K562 (cell line): Measurements from ENCODE around the gene CYP2D6. TPM values are rescaled to one million over a fixed set of nuclear protein-coding genes. Genes with fewer than 3 reads are reported as not detected.

Experiments
- ATAC-seq: fragments of 200-7000 bp; cut with Tn5 transposase; 3 replicates; pipeline ENCODE4 v1.9.1; 2020; ENCODE audit warnings: moderate library complexity
- BruUV-seq: library from RNA; stranded (reverse); fragments of 400-500 nt; replicated peaks from 2 replicates; lab custom pipeline; 2021; lab: Mats Ljungman, UMichigan
- CTCF ChIA-PET: fragments of 300-600 bp; formaldehyde crosslinking; extraction: SDS; loops from one replicate; lab custom pipeline; 2021; ENCODE audit warnings: low intra/inter-chr PET ratio; lab: Yijun Ruan, JAX
- POLR2A ChIA-PET: fragments of 300-600, 350-650 bp; sonication (Branson Sonifier 250); formaldehyde crosslinking; extraction: SDS; loops from one replicate; lab custom pipeline; 2021; ENCODE audit warnings: antibody characterized with exemption, inconsistent platforms; lab: Yijun Ruan, JAX
- DNase-seq, 4 experiments: peaks; one replicate each; pipeline versions ENCODE4 v3.0.0 to v3.0.0-alpha.2; 2011 to 2018; ENCODE audit warnings: low spot score in 3 of 4, mixed read lengths in 3 of 4; ENCODE audit errors: extremely low read depth in 1 of 4
- FAIRE-seq: peaks from 2 replicates; lab custom pipeline; 2011; peaks lifted over from hg19 to GRCh38; lab: Jason Lieb, UNC
- H2AFZ ChIP-seq: 2 replicates; pipeline ENCODE4 v1.6.0; 2011; ENCODE audit warnings: low read depth, low read length, control low read depth, inconsistent platforms
- H3K27ac ChIP-seq: fragments of 200-600 bp; 3 replicates; pipeline ENCODE4 v1.8.0; 2011; ENCODE audit warnings: low read depth, mild to moderate bottlenecking, control low read depth, inconsistent platforms, low read length, moderate library complexity, mixed read lengths; ENCODE audit errors: extremely low read depth
- H3K27me3 ChIP-seq, 2 experiments: fragments of 300-600 bp in 1 of 2; 2 replicates in 1 of 2; 3 replicates in 1 of 2; pipeline versions ENCODE4 v1.6.0 to v1.8.0; 2011; ENCODE audit warnings: inconsistent platforms in 2 of 2, low read length in 2 of 2, mild to moderate bottlenecking in 1 of 2, mixed read lengths in 1 of 2, moderate library complexity in 1 of 2; ENCODE audit not compliant: control insufficient read depth in 2 of 2, insufficient read depth in 2 of 2
- H3K36me3 ChIP-seq: fragments of 300-600 bp; 3 replicates; pipeline ENCODE4 v1.8.0; 2011; ENCODE audit warnings: mild to moderate bottlenecking, low read length, inconsistent platforms; ENCODE audit not compliant: control insufficient read depth, insufficient read depth
- H3K4me1 ChIP-seq, 2 experiments: fragments of 200-600 bp in 1 of 2; replicated peaks in 1 of 2; 2 replicates in 1 of 2; 3 replicates in 1 of 2; pipeline versions ENCODE4 v1.5.1 to v1.8.0; 2011; ENCODE audit warnings: inconsistent platforms in 2 of 2, low read length in 2 of 2, mild to moderate bottlenecking in 1 of 2, mixed read lengths in 1 of 2, moderate library complexity in 1 of 2; ENCODE audit not compliant: control insufficient read depth in 2 of 2, insufficient read depth in 2 of 2
- H3K4me2 ChIP-seq: 2 replicates; pipeline ENCODE4 v1.6.1; 2011; ENCODE audit warnings: low read length, control low read depth, inconsistent platforms, mixed read lengths; ENCODE audit not compliant: insufficient read depth
- H3K4me3 ChIP-seq: fragments of 200-600 bp; sonication (generic), shearing (Covaris generic); 2 replicates; pipeline ENCODE4 v1.5.1; 2016; ENCODE audit warnings: control low read depth, inconsistent platforms
- H3K79me2 ChIP-seq: fragments of 200-600 bp; 3 replicates; pipeline ENCODE4 v1.8.0; 2011; ENCODE audit warnings: low read length, inconsistent platforms; ENCODE audit not compliant: control insufficient read depth, insufficient read depth
- H3K9ac ChIP-seq, 2 experiments: 2 replicates each; pipeline versions ENCODE4 v1.6.0 to v1.6.1; 2011; ENCODE audit warnings: low read depth in 2 of 2, low read length in 2 of 2, control low read depth in 1 of 2, inconsistent platforms in 1 of 2, mild to moderate bottlenecking in 1 of 2, mixed read lengths in 1 of 2; ENCODE audit not compliant: insufficient read depth in 1 of 2
- H3K9me1 ChIP-seq: one replicate; pipeline ENCODE4 v1.6.0; 2011; ENCODE audit warnings: inconsistent platforms, mild to moderate bottlenecking, low read length, moderate library complexity; ENCODE audit not compliant: control insufficient read depth, insufficient read depth
- H3K9me3 ChIP-seq: replicated peaks from 2 replicates; pipeline ENCODE4 v1.5.1; 2011; ENCODE audit warnings: low read depth, low read length, inconsistent platforms; ENCODE audit not compliant: control insufficient read depth, insufficient read depth
- H4K20me1 ChIP-seq: replicated peaks from 2 replicates; pipeline ENCODE4 v1.6.1; 2011; ENCODE audit warnings: low read length, inconsistent platforms, mixed read lengths; ENCODE audit not compliant: control insufficient read depth, insufficient read depth
- ASH1L ChIP-seq: fragments of 450-650 bp; IDR thresholded peaks from 2 replicates; pipeline ENCODE4 v1.6.1; 2018; ENCODE audit warnings: borderline replicate concordance, mild to moderate bottlenecking, low read depth; ENCODE audit not compliant: partially characterized antibody
- C11orf30 ChIP-seq: fragments of 450-650 bp; IDR thresholded peaks from 2 replicates; pipeline ENCODE4 v1.6.1; 2016; ENCODE audit warnings: low read depth, mild to moderate bottlenecking
- GTF2B ChIP-seq: IDR thresholded peaks from 2 replicates; pipeline ENCODE4 v1.6.1; 2011; ENCODE audit not compliant: insufficient read length; ENCODE audit errors: extremely low read depth
- KDM4B ChIP-seq, 2 experiments: fragments of 450-650 bp in 1 of 2; sonication (generic) in 1 of 2; IDR thresholded peaks; 2 replicates each; pipeline ENCODE4 v1.6.1; 2016 to 2017; ENCODE audit warnings: borderline replicate concordance in 2 of 2, antibody characterized with exemption in 1 of 2, low read depth in 1 of 2, mild to moderate bottlenecking in 1 of 2
- MTA3 ChIP-seq: fragments of 450-650 bp; formaldehyde crosslinking; IDR thresholded peaks from 2 replicates; pipeline ENCODE4 v1.6.1; 2017; ENCODE audit warnings: mild to moderate bottlenecking, borderline replicate concordance
- RBFOX2 ChIP-seq: fragments of 200-400 bp; formaldehyde crosslinking; IDR thresholded peaks from 2 replicates; pipeline ENCODE4 v1.6.1; 2017; ENCODE audit warnings: low read depth, mild to moderate bottlenecking, low read length, moderate library complexity
- TGIF2 ChIP-seq: sonication (generic); formaldehyde crosslinking; IDR thresholded peaks from 2 replicates; pipeline ENCODE4 v1.8.1; 2022; ENCODE audit warnings: mild to moderate bottlenecking, missing genetic modification reagents, moderate library complexity
- THAP12 ChIP-seq: fragments of 250-450 bp; sonication (Bioruptor Pico); IDR thresholded peaks from 2 replicates; pipeline ENCODE4 v1.9.0; 2021; ENCODE audit warnings: mild to moderate bottlenecking, inconsistent platforms
- ZNF124 ChIP-seq: sonication (generic); formaldehyde crosslinking; IDR thresholded peaks from 2 replicates; pipeline ENCODE4 v1.8.1; 2022; ENCODE audit warnings: missing genetic modification reagents
- ZNF212 ChIP-seq: fragments of 450-650 bp; formaldehyde crosslinking; IDR thresholded peaks from 2 replicates; pipeline ENCODE4 v1.4.0; 2020; ENCODE audit warnings: mild to moderate bottlenecking
- ZNF224 ChIP-seq: sonication (generic); formaldehyde crosslinking; IDR thresholded peaks from 2 replicates; pipeline ENCODE4 v1.8.0; 2022; ENCODE audit warnings: mild to moderate bottlenecking, missing genetic modification reagents
- ZNF239 ChIP-seq: fragments of 250-450 bp; sonication (Bioruptor Pico); IDR thresholded peaks from 2 replicates; pipeline ENCODE4 v1.4.0; 2020; ENCODE audit warnings: mild to moderate bottlenecking
- WGBS: fragments of 100-300 bp; shearing (Covaris generic); methylation state at CpG from one replicate; pipeline ENCODE4 v1.1.6; 2016; ENCODE audit warnings: low coverage, mixed read lengths; ENCODE audit not compliant: insufficient coverage; ENCODE audit errors: missing lambda C conversion rate; 5-methylcytosine and 5-hydroxymethylcytosine counted together
- in situ Hi-C: fragments of 300-500 bp; cut with MboI; formaldehyde crosslinking; loops from 4 replicates; pipeline ENCODE4 v1.15.0; 2018; ENCODE audit warnings: inconsistent platforms, mixed read lengths
- intact Hi-C: fragments of 100-400 bp; cut with micrococcal nuclease; formaldehyde crosslinking; loops from 2 replicates; pipeline ENCODE4 v1.14.2; 2022
- polyA plus RNA-seq, 8 experiments: library from polyadenylated mRNA; depleted of rRNA in 4 of 8; stranded (reverse) in 5 of 8; unstranded in 3 of 8; fragments of >200 nt; fragmentation: Nextera tagmentation in 2 of 8; fragmentation: Illumina TruSeq in 1 of 8; extraction: Ambion mirVana in 2 of 8; extraction: Trizol in 1 of 8; gene quantifications; 2 replicates each; pipeline versions ENCODE4 v1.2.1 to v1.2.3, GENCODE V29; 2011 to 2014; ENCODE audit warnings: inconsistent platforms in 1 of 8, missing spikeins in 1 of 8
- total RNA-seq, 7 experiments: library from RNA; depleted of rRNA in 6 of 7; stranded (reverse); fragments of >200 nt in 6 of 7; fragmentation: Illumina TruSeq in 2 of 7; extraction: Trizol in 2 of 7; gene quantifications; 2 replicates each; pipeline versions ENCODE4 v1.2.1 to v1.2.3, GENCODE V29; 2011 to 2021; ENCODE audit warnings: low replicate concordance in 1 of 7

CYP2D6 gene
- total and polyA plus RNA-seq, 9 of the 15 experiments (the other 6 are each of a cell fraction or from before 2014, with no cell fraction given) = 0.04 to 0.20 (median 0.09) TPM; not detected in 5

- in situ Hi-C loops = no loop called here
- 84% methylated on average over 5 of the region's 5 CpGs for WGBS
- POLR2A ChIA-PET = no interaction called here
- H3K4me2 ChIP-seq = no peak overlapping the region
- H3K79me2 ChIP-seq = no peaks in the 10 kb centered on the region
- H3K9ac ChIP-seq = no peak overlapping the region
- no peak overlapping the region for H3K4me3 ChIP-seq
- no peak overlapping the region for H2AFZ ChIP-seq
- H3K27me3 ChIP-seq = no peaks in the 10 kb centered on the region
- peaks cover 0 to 18% of the 10 kb centered on the region in 2 experiments; a peak in 2 of 5 replicates for H3K4me1 ChIP-seq
- FAIRE-seq = no peak
- TF ChIP-seq THAP12 (CRISPR knock-in tag) (no peak), C11orf30 (no peak), TGIF2 (CRISPR knock-in tag) (no peak), GTF2B (no peak), ZNF212 (CRISPR knock-in tag) (no peak), MTA3 (no peak), ZNF239 (CRISPR knock-in tag) (no peak), ZNF224 (no peak), ASH1L (no peak), ZNF124 (CRISPR knock-in tag) (no peak), KDM4B (IDR thresholded peaks at IDR 0.05; ENCODE audit: borderline replicate concordance in 2 of 2, low read depth in 1 of 2) (no peak), RBFOX2 (no peak)
- H4K20me1 ChIP-seq = no peaks in the 10 kb centered on the region
- no TSS peak for BruUV-seq
- no peak for ATAC-seq
- H3K9me3 ChIP-seq = no peaks in the 10 kb centered on the region
- CTCF ChIA-PET = no interaction called here
- no peak overlapping the region for H3K27ac ChIP-seq
- intact Hi-C loops = no loop called here
- H3K9me1 ChIP-seq = no peaks in the 10 kb centered on the region
- peaks cover 4% of the 10 kb centered on the region; the same call in 1 of the 3 replicates for H3K36me3 ChIP-seq
- no peak for DNase-seq
Observed at GRCh38 chr22:42156598-42156997, 26.0 kb upstream of the CYP2D6 start.
